NK-92 treated with Interleukin-12 subunit alpha and Interleukin-12 subunit beta, amount 100 ng/mL, for 24 hours (cell line): ENCODE measurements around the gene CYP4X1.
"Not testable (repeated sequence)": the region's sequence is repeated elsewhere in the genome, so short reads cannot be mapped to it uniquely, and the experiment has no call there.

Experiments used
- DNase-seq: peaks from one replicate; lab custom pipeline; 2025; lab: John Stamatoyannopoulos, UW

CYP4X1 gene

GRCh38 chr1:47089356-47089755, 65.9 kb downstream of the CYP4X1 start:
- DNase-seq, result peak; percentile 7

- not testable (repeated sequence) for DNase-seq
Measured at GRCh38 chr1:47091476-47091875, 68.0 kb downstream of the CYP4X1 start.
